SK-N-SH treated with all-trans-retinoic acid at 6 μM for 48 hours (cell line): ENCODE measurements around the gene CDC42BPB.

ENCODE experiments used
- ATAC-seq: fragments of 200-7000 bp; cut with Tn5 transposase; 3 replicates; pipeline ENCODE4 v1.9.1; 2020; ENCODE audit warnings: mild to moderate bottlenecking, moderate library complexity
- ARNTL ChIP-seq: fragments of 450-650 bp; formaldehyde crosslinking; IDR thresholded peaks from 2 replicates; pipeline ENCODE4 v1.5.0; 2020; ENCODE audit warnings: low read depth, mild to moderate bottlenecking, moderate library complexity, borderline replicate concordance
- BACH2 ChIP-seq: fragments of 250-450 bp; sonication (Bioruptor Pico); IDR thresholded peaks from 2 replicates; pipeline ENCODE4 v1.9.0; 2021; ENCODE audit warnings: mild to moderate bottlenecking, borderline replicate concordance
- CSDC2 ChIP-seq: fragments of 250-450 bp; sonication (Bioruptor Pico); IDR thresholded peaks from 2 replicates; pipeline ENCODE4 v1.5.0; 2020; ENCODE audit warnings: mild to moderate bottlenecking, moderate library complexity
- ESRRG ChIP-seq: fragments of 250-450 bp; sonication (Bioruptor Pico); IDR thresholded peaks from 2 replicates; pipeline ENCODE4 v1.6.1; 2021; ENCODE audit warnings: mild to moderate bottlenecking
- GLIS3 ChIP-seq: fragments of 250-450 bp; sonication (Bioruptor Pico); IDR thresholded peaks from 2 replicates; pipeline ENCODE4 v1.5.0; 2020; ENCODE audit warnings: mild to moderate bottlenecking, moderate library complexity
- PATZ1 ChIP-seq: fragments of 250-450 bp; sonication (Bioruptor Pico); IDR thresholded peaks from 2 replicates; pipeline ENCODE4 v1.8.0; 2020; ENCODE audit warnings: mild to moderate bottlenecking, moderate library complexity, borderline replicate concordance
- POU6F1 ChIP-seq: fragments of 250-450 bp; sonication (Bioruptor Pico); IDR thresholded peaks from 2 replicates; pipeline ENCODE4 v1.8.0; 2021; ENCODE audit warnings: low read depth, mild to moderate bottlenecking, moderate library complexity, borderline replicate concordance
- RARB ChIP-seq: fragments of 250-450 bp; sonication (Bioruptor Pico); IDR thresholded peaks from 2 replicates; pipeline ENCODE4 v1.8.0; 2021; ENCODE audit warnings: mild to moderate bottlenecking, moderate library complexity
- SNAI2 ChIP-seq: fragments of 250-450 bp; sonication (Bioruptor Pico); IDR thresholded peaks from 2 replicates; pipeline ENCODE4 v1.5.0; 2020; ENCODE audit warnings: mild to moderate bottlenecking, moderate library complexity
- TCF4 ChIP-seq: fragments of 250-450 bp; sonication (Bioruptor Pico); IDR thresholded peaks from 2 replicates; pipeline ENCODE4 v1.8.0; 2021; ENCODE audit warnings: mild to moderate bottlenecking, moderate library complexity, borderline replicate concordance
- TOX ChIP-seq: fragments of 250-450 bp; sonication (Bioruptor Pico); IDR thresholded peaks from 2 replicates; pipeline ENCODE4 v1.8.0; 2021; ENCODE audit warnings: mild to moderate bottlenecking, moderate library complexity, borderline replicate concordance
- TSHZ2 ChIP-seq: fragments of 250-450 bp; sonication (Bioruptor Pico); IDR thresholded peaks from 2 replicates; pipeline ENCODE4 v1.5.0; 2020; ENCODE audit warnings: mild to moderate bottlenecking, moderate library complexity
- ZC3H10 ChIP-seq: fragments of 250-450 bp; sonication (Bioruptor Pico); IDR thresholded peaks from 2 replicates; pipeline ENCODE4 v1.5.1; 2021; ENCODE audit warnings: mild to moderate bottlenecking, moderate library complexity
- ZFP30 ChIP-seq: fragments of 450-650 bp; formaldehyde crosslinking; IDR thresholded peaks from 2 replicates; pipeline ENCODE4 v1.5.0; 2022; ENCODE audit warnings: mild to moderate bottlenecking, moderate library complexity
- ZNF565 ChIP-seq: fragments of 450-650 bp; formaldehyde crosslinking; conservative IDR thresholded peaks from 2 replicates; pipeline ENCODE4 v1.5.0; 2020; ENCODE audit warnings: low read depth, mild to moderate bottlenecking, moderate library complexity
- TF ChIP-seq, protein P1 (sequence below): fragments of 250-450 bp; sonication (Bioruptor Pico); IDR thresholded peaks from 2 replicates; pipeline ENCODE4 v1.5.1; 2020; ENCODE audit warnings: low read depth, mild to moderate bottlenecking, moderate library complexity
- TF ChIP-seq, protein P2 (sequence below): fragments of 250-450 bp; sonication (Bioruptor Pico); IDR thresholded peaks from 2 replicates; pipeline ENCODE4 v1.5.1; 2021; ENCODE audit warnings: mild to moderate bottlenecking, moderate library complexity

CDC42BPB gene

DNA sequence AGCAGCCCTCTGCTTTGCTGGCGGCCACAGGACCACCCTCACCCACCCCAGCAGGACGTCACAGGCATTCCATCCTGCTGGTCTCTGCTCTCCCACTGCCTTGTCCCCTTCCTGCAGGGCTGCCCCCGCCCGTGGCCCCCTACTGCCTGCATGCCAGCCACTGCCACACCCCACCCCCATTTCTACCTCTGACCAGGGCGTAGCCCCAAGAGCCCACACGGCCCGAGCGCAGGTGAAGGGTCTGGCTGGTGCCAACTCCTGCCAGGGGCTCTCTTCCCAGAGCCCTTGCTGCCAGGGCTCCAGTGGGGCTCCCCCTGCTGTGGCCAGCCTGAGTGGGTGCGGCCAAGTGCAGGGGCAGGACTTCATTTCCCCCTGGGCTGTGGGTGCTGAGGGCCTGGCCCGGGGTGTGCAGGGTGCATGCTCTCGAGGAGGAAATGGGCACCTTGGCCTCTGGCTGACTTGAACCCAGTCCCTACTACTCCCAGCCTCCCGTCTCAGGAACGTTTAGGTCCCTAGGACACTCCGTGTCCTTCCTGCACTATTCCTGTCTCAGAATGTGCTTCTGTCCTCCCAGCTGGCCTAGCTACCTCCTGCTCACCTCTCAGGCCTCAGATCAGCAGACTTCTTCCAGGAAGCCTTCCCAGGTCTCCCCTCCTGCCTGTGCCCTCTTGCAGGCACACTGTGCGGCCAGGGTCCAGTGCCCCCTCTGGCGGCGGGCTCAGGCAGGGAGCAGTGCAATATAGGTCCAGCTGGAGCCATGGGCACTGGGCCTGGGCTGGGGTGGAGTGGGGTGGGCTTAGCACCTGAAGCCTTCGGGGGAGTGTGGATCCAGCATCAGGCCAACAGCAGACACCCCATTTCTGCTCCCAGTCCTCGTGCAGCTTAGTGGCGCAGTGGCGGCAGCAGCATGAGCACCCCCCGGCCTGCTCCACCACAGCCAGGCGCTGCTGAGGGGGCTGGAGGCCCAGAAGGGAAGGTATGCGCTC, 28.1 kb upstream of the CDC42BPB start (continued):
- TF ChIP-seq, protein P1, sequence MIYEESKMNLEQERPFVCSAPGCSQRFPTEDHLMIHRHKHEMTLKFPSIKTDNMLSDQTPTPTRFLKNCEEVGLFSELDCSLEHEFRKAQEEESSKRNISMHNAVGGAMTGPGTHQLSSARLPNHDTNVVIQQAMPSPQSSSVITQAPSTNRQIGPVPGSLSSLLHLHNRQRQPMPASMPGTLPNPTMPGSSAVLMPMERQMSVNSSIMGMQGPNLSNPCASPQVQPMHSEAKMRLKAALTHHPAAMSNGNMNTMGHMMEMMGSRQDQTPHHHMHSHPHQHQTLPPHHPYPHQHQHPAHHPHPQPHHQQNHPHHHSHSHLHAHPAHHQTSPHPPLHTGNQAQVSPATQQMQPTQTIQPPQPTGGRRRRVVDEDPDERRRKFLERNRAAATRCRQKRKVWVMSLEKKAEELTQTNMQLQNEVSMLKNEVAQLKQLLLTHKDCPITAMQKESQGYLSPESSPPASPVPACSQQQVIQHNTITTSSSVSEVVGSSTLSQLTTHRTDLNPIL, result no peak
- TF ChIP-seq, protein P2, sequence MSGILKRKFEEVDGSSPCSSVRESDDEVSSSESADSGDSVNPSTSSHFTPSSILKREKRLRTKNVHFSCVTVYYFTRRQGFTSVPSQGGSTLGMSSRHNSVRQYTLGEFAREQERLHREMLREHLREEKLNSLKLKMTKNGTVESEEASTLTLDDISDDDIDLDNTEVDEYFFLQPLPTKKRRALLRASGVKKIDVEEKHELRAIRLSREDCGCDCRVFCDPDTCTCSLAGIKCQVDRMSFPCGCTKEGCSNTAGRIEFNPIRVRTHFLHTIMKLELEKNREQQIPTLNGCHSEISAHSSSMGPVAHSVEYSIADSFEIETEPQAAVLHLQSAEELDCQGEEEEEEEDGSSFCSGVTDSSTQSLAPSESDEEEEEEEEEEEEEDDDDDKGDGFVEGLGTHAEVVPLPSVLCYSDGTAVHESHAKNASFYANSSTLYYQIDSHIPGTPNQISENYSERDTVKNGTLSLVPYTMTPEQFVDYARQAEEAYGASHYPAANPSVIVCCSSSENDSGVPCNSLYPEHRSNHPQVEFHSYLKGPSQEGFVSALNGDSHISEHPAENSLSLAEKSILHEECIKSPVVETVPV (CRISPR knock-in tag), result no peak
- TF ChIP-seq TOX (no peak), POU6F1 (CRISPR knock-in tag) (no peak), ESRRG (no peak), SNAI2 (no peak)

DNA sequence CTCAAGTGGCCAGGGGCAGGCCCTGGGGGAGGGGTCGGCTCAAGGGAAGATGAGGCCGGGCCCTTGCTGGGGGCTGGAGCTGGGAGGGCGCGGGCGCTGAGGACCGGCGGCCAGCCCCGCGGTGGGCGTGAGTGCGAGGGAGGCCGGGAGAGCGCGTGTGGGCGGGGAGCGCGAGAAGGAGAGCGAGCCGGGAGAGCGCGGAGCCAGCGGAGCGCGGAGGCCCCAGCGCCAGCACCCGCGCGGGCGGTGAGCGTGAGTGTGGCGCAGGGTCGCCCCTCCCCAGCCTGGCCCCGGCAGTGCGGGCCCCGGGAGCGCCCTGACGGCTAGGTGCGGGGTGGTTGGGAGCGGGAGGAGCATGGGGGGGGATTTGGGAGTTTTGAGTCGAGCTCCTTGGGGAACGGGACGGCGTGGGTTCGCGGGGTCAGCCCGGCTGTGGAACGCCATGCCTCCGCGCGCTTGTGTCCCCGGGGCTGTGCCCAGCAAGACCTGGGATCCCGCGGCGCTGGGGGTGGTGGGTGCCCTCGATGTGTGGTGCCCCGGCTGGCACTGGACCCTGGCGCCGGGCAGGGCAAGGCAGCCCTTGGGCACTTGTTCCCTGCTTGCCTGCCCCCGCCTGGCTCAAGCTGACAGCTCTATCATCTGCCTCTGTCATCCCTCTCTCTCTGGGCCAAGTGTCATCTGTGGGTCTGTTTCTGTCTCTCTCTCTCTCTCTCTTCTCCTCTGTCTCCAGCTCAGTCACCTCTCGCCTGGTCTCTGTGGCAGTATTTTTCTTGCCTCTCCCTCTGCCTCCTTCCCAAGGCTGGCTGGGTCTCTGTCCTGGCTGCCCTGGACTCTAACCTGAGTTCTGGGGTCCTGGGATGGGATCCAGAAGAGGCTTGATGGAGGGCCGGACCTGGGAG, 26.9 kb upstream of the CDC42BPB start, which contains the start of gene LBHD2:
TSS of gene LBHD2 (plus strand) at position 190 of the 899 bp plus-strand sequence. CDS start 1,803 bp downstream, outside the sequence.
- peak; percentile 62 for ATAC-seq
- TF ChIP-seq BACH2, result no peak
- TF ChIP-seq ESRRG, result no peak
- no peak for TF ChIP-seq CSDC2 (CRISPR knock-in tag)
- TF ChIP-seq RARB, result no peak
- no peak for TF ChIP-seq ARNTL (CRISPR knock-in tag)
- TF ChIP-seq PATZ1 (CRISPR knock-in tag), result no peak
- TF ChIP-seq ZNF565 (CRISPR knock-in tag), result no peak
- TF ChIP-seq TCF4, result no peak
- no peak for TF ChIP-seq ZC3H10 (CRISPR knock-in tag)
- TF ChIP-seq GLIS3 (CRISPR knock-in tag), result no peak
- TF ChIP-seq, protein P1, result no peak
- no peak for TF ChIP-seq ZFP30
- no peak for TF ChIP-seq POU6F1 (CRISPR knock-in tag)
- no peak for TF ChIP-seq TSHZ2 (CRISPR knock-in tag)
